Activated T-cell treated with anti-CD3 and anti-CD28 coated beads, Interleukin-2, amount 50 U/mL, for 4 hours (primary cell): Measurements from ENCODE around the gene NR2F1-AS1. TPM values are rescaled to one million over a fixed set of nuclear protein-coding genes. Genes with fewer than 3 reads are reported as not detected.

Experiments
- ATAC-seq, 2 donors: fragments of 200-7000 bp; cut with Tn5 transposase; one replicate each; pipeline ENCODE4 v1.10.0; 2021
- DNase-seq: peaks from one replicate; pipeline ENCODE4 v3.0.0-alpha.2; 2020
- H3K27me3 Mint-ChIP-seq: one replicate; pipeline ENCODE4 v1.8.0; 2021; ENCODE audit warnings: low read depth, mixed read lengths
- H3K36me3 Mint-ChIP-seq: one replicate; pipeline ENCODE4 v1.8.0; 2022; ENCODE audit warnings: mixed read lengths; ENCODE audit not compliant: insufficient read depth
- H3K4me1 Mint-ChIP-seq: one replicate; pipeline ENCODE4 v1.8.0; 2021; ENCODE audit warnings: low read depth, mixed read lengths
- H3K4me3 Mint-ChIP-seq: one replicate; pipeline ENCODE4 v1.8.0; 2021; ENCODE audit warnings: mild to moderate bottlenecking, moderate library complexity, mixed read lengths
- H3K9me3 Mint-ChIP-seq: one replicate; pipeline ENCODE4 v1.8.0; 2021; ENCODE audit warnings: mixed read lengths
- total RNA-seq, 3 donors: library from RNA; stranded (reverse); gene quantifications; one replicate each; pipeline ENCODE4 v1.2.1, GENCODE V29; 2021

The NR2F1-AS1 gene
- total RNA-seq, 3 donors from 2014 or later: not detected

DNA sequence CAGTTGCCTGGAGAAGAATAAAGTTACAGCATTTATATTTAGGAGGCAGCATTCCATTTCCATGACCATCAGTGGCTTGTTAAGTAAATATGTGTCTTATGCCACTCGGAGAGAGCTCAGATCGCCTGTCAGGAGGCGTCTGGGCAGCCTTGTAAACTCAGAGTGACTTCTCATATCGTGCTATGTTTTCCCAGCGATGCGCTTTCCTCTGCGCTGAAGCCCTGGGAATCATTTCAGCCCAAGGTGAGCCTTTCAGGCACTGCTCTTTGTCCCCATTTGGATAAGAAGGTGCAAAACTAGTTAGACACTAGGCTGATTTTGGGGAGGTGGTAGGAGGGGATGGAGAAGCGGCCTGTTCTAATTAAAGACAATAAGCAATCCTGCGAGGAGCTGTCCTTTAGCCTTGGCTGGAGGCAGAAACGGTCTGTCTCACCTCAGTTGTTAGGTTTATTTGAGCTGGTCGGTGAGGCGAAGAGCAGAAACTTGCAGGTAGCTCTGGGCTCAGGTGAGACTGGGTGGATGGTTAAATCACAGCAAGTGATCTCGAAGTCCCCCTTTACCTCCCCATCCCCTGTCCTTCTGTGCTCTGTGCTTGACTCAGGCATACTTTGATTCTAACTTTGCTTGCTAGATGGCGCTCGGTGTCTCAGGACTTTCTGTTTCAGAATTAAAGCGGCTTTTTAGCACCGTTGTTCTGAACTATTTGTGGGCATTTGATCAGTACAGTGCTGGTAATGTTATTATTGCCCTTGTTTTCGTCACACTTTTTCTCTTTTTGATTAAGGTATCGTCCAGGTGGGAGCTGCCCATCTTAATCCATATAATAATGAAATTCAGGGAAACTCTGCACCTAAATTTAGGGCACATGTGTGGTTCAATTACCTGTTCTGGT is 26.6 kb upstream of the NR2F1-AS1 start:
- Mint-ChIP-seq H3K4me3 (no peak overlapping the region), H3K36me3 (no peaks in the 10 kb centered on the region), H3K4me1 (peaks cover 15% of the 10 kb centered on the region), H3K27me3 (peaks cover 82% of the 10 kb centered on the region), H3K9me3 (peaks cover 7% of the 10 kb centered on the region)
- peak; percentile 79 to 80 for ATAC-seq
- DNase-seq: no peak

DNA sequence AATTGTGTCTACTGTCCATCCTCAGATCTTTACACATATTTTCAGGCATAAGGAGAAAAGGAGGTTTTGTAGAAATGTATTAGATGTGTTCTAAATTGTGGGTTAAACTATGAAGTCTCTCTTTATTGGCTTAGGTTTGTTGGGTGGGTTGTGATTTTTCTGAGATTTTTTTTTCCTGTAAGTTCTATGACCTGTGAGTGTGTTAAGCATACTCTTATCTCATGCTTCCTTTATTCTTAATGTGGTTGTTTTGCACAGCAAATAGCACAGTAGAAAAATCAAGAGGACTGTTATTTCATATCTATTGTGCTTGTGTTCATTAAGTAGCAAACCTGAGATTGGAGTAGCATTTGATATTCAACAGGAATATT is 25.3 kb upstream of the NR2F1-AS1 start:
- Mint-ChIP-seq H3K4me1 (peaks cover 12% of the 10 kb centered on the region), H3K9me3 (peaks cover 10% of the 10 kb centered on the region), H3K36me3 (no peaks in the 10 kb centered on the region), H3K27me3 (peaks cover 71% of the 10 kb centered on the region), H3K4me3 (no peak overlapping the region)
- ATAC-seq (no peak), DNase-seq (no peak)

DNA sequence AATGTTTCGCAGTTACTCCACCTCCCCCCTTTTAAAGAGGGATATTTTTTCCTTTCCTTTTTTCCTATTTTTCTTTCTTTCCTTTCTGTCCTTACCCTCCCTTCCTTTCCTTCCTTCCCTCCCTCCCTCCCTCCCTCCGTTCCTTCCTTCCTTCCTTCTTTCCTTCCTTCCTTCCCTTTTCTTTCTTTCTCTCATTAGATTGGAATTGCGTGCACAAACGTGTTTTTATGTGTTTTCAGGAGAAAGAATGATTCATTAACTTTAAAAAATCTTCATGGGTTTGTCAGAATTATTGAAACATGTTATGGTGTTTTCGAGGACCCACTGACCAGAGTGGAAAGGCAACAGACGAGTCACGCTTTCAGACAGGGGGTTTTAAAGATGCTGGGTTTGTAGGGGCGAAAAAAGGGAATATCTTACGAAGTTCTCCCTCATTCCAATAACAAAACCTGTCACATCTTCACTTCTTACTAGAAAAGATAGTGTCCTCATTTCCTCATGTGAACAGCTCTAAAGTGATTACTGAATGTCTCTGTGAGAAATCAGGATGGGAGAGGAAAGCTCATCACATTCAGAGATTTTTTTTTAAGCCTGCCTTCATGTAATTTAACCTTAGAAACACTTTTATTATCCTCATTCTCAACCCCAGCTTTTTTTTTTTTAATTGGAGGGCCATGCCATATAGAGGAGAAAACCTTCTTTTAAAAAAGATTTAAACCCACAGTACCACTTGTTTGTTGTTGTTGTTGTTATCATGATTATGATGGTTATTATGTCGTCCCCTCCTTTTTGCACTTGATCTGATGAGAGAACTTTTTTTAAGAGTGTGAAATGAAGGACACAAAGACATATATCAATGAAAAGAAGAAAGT is 23.9 kb upstream of the NR2F1-AS1 start:
- Mint-ChIP-seq H3K27me3 (peaks cover 58% of the 10 kb centered on the region), H3K9me3 (peaks cover 8% of the 10 kb centered on the region), H3K36me3 (no peaks in the 10 kb centered on the region), H3K4me1 (peaks cover 12% of the 10 kb centered on the region), H3K4me3 (no peak overlapping the region)
- DNase-seq: no peak
- ATAC-seq: no peak

DNA sequence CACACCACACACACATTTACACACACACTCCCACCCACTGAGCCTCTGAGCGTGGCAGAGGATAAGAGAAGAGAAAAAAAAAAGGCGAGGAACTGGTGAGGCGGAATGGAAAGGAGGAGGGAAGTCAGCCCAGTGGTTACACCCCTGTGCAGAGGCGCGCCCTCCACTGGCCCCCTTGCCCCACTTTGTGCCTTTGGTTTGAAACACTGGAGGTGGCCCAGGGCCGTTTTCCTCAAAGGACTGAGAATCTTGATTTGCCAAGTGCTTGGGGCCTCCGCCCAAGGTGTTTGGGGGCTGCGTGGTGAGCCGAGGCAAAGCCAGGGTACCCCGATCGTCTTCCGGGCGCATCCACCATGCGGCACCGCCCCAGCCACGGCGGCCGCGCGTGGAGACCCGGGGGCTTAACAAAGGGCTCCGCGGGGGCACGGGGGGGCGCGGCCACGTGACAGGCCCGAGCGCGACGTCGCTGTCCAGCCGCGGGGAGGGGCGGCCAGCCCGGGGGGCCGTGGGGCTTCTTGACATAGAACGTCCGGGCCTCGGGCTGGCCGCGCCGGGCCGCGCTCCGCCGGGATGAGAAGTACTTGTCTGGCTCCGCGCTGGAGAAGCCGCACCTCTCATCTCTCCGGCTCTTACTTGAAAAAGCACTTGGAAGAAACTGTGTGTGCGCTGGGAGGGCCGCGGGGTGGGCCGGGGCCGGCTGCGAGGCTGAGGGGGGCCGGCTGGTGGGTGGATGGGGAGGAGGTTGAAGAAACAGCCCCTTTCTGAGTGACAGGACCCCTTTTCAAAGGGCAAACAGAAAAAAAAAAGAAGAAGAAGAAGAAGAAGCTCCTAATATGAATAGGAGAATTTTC is 23.0 kb upstream of the NR2F1-AS1 start:
- DNase-seq (no peak), ATAC-seq (no peak)
- Mint-ChIP-seq H3K4me1 (peaks cover 12% of the 10 kb centered on the region), H3K9me3 (peaks cover 6% of the 10 kb centered on the region), H3K27me3 (peaks cover 49% of the 10 kb centered on the region), H3K36me3 (no peaks in the 10 kb centered on the region), H3K4me3 (no peak overlapping the region)

DNA sequence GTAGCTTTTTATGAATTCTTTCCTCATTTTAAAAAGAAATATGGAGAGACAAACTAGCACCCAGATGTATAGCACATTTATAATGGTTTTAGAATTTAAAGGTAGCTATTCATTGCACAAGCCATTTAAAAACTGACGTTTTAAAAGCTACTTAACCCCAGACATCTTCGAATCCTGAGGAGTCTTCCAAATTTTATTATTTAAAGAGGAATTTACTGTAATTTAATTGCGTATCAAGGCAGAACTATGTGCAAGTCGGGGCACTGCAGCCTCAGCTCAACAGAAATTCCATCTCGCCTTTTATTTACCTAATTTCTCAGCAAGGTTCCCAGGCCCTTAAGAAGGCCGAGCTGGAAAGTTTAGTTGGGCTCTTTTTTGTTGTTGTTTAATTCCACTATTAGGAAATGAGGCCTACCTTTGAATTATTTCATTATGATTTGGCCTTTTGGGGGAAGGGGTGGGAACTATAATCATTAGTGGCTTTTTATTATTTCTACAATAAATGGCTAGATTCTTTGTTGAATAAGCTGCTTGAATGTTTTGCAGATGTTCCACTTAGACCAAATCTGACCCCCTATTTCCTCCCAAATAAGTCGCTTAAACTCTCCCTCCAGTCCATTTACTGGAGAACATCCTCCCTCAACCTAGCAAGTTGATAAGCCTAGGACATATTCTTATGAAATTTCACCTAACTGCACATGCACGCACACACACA is 22.2 kb upstream of the NR2F1-AS1 start:
- no peaks in the 10 kb centered on the region for H3K36me3 Mint-ChIP-seq
- H3K4me1 Mint-ChIP-seq: peaks cover 12% of the 10 kb centered on the region
- DNase-seq: no peak
- H3K27me3 Mint-ChIP-seq: peaks cover 42% of the 10 kb centered on the region
- ATAC-seq: no peak
- H3K9me3 Mint-ChIP-seq: peaks cover 6% of the 10 kb centered on the region
- H3K4me3 Mint-ChIP-seq: no peak overlapping the region

DNA sequence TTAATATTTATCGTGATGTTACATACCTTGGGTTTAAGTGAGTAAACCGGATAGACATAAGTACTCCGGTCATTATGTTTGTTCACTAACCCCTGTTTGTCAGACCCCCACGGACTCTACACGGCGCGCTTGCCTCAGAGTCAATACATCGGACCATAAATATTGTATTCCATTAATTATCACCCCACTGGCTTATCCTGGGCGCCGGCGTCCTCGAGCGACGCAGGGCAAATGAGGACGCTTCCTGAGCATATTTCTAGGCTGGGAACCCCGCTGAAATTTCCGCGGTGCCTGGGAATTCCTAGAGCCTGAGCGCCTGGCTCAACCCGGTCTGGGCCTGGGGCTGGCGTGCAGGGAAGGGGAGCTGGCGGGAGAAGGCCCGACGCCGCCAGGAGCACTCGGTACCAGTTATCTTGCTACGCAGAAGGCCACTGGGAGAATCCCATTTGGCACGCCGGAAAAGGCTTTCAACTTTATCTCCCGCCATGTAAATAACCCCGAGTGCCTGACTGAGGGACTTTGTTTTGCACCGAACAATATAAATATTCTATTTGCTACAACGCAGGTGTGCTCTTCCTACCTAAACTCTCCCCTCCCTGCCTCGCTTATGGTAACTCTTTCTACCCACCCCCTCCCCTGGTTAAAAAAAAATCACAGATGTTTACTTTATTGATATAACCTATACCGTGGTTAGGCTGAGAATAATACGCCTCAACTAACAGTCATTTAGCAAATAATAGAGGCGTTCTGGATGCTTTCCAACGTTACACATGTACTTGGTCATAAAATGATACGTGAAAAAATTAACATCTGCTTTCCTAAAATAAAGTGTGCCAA is 21.4 kb upstream of the NR2F1-AS1 start:
- H3K36me3 Mint-ChIP-seq: no peaks in the 10 kb centered on the region
- H3K27me3 Mint-ChIP-seq: peaks cover 35% of the 10 kb centered on the region
- no peak for DNase-seq
- ATAC-seq: no peak
- H3K4me3 Mint-ChIP-seq: no peak overlapping the region
- peaks cover 5% of the 10 kb centered on the region for H3K4me1 Mint-ChIP-seq
- H3K9me3 Mint-ChIP-seq: peaks cover 6% of the 10 kb centered on the region

DNA sequence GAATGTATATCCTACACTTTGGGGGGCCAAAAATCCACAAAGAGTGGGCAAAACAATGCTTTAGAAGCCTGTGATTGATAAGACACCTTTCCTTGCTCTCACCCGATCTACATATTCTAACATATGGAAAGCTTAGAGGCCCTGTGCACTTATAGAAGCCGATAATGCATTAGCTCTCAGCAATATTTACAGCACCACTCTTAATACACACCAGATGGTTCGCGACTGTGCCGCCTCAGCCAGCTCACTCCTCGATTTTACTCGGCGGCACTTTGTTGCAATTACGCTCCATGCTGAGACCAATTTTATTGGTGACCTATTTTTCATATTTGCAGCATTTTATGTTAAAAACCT is 20.8 kb upstream of the NR2F1-AS1 start:
- peaks cover 4% of the 10 kb centered on the region for H3K4me1 Mint-ChIP-seq
- H3K9me3 Mint-ChIP-seq: peaks cover 6% of the 10 kb centered on the region
- ATAC-seq: no peak
- no peak for DNase-seq
- peaks cover 30% of the 10 kb centered on the region for H3K27me3 Mint-ChIP-seq
- H3K36me3 Mint-ChIP-seq: no peaks in the 10 kb centered on the region
- H3K4me3 Mint-ChIP-seq: no peak overlapping the region

DNA sequence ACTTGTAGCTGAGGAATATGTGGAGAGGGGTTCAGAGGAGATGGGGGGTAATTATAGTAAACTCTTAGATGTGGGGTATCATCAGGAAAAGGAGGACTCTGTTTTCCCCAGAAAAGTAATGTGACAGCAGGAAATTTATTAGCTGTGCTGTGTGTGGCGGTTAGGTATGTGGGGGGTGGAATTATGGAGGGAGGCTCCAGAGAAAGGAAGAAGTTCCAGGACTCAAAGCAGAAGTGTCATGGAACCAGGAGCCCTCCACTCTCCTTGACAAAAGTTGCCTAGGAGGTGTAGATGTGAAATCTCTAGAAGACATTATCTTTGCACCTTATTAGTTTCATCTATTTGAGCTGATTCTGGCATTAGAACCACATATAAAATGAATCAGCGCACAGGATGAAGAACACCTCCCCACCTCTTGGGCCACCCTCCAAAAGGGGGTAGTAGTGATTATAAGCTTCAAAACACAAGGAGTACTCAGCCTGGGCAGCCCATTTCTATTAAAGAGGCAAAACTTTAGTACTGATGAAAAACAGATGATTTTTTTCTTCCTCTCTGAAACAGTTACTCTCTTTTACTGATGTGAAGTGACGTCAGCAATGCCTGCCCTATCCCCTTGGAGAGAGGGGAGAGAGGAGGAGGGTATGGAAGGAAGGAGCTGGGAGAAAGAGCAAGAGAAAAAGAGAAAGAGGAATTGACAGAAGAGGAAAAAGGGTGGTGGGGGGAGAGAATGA is 20.2 kb upstream of the NR2F1-AS1 start:
- Mint-ChIP-seq H3K27me3 (peaks cover 31% of the 10 kb centered on the region), H3K4me1 (peaks cover 4% of the 10 kb centered on the region), H3K36me3 (no peaks in the 10 kb centered on the region), H3K4me3 (no peak overlapping the region), H3K9me3 (peaks cover 6% of the 10 kb centered on the region)
- DNase-seq (no peak), ATAC-seq (no peak)

DNA sequence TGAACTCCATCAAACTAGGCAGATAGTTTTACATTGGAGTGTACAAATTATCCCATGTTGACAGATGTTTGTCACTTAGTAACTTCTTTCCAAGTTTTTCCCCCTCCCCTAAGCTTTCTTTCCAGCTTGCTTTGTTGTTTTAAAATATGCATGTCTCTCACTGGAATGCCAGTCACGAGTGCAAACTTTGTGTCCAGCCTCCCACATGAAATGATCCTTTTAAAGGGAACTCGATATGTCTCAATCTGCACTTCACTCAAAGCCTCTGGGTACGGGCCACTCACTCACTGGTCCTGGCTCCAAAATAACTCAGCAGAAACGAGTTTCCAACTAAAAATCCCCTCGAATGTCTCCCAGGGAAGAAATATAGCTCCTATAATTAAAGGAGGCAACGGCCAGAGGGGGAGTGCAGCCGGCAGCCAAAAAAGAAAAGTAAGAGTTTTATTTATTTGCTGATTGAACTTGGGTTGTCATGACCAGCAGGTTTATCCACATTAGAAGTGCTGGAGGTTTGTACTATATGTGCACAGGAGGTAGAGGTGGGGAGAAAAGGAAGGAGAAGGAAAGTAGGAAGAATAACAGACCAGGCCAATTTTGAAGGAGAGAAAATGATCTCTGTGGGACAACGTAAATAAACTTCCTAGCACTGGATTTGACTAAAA is 19.5 kb upstream of the NR2F1-AS1 start:
- H3K4me1 Mint-ChIP-seq: peaks cover 7% of the 10 kb centered on the region
- DNase-seq (no peak), ATAC-seq (no peak)
- no peaks in the 10 kb centered on the region for H3K36me3 Mint-ChIP-seq
- H3K4me3 Mint-ChIP-seq: no peak overlapping the region
- peaks cover 6% of the 10 kb centered on the region for H3K9me3 Mint-ChIP-seq
- peaks cover 31% of the 10 kb centered on the region for H3K27me3 Mint-ChIP-seq

DNA sequence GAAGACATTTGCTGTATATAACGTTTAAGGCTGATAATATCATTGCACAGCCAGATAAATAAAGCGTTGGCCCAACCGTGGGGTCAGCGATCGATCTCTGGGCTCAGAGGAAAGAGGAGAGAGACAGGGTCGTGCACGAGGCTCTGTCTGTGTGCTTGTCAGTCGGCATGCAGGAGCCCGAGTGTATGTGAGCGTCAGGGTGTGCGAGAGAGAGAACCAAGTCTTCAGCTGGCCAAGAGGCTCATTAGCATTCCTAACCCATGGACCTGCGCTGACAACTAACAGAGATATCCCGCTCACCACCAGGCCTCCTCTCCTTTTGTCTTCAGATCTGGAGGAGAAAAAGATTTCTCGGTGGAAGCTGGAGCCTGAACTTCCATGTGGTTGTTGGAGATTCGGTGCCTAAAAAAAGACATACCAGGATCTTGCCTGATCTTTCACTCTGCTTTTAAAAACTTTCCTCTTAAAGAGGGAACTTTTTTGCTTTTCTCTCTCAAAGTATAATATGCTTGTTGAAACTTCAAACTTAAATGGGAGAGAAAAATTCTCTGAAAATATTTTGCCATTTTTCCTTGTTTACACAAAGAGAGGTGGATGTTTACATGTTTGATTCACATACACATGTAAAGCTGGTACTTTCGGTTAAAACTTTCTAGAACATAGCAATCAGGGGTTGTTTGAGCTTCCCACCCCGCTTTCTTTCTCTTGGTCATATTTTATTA is 18.5 kb upstream of the NR2F1-AS1 start:
- no peak for ATAC-seq
- no peaks in the 10 kb centered on the region for H3K36me3 Mint-ChIP-seq
- H3K4me3 Mint-ChIP-seq: no peak overlapping the region

DNA sequence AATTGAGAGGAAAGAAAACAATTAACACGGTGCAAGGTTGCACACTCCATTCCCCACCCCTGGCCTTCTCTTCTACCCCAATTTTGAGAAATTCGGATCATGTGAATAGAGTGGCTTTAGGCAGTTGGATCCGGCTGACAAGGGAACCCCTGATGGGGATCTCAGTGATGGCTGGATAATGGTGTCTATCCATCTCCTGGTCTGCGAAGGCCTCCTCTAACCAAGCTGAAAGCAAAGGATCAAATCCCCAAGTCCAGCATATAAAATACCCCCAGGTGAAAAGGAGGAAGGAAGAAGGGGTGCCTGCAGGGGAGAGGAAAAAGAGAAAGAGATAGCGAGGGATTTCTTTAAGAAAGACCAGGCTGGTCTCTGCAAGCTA is 18.0 kb upstream of the NR2F1-AS1 start:
- Mint-ChIP-seq H3K4me3 (no peak overlapping the region), H3K9me3 (peaks cover 6% of the 10 kb centered on the region), H3K27me3 (peaks cover 36% of the 10 kb centered on the region), H3K36me3 (no peaks in the 10 kb centered on the region), H3K4me1 (peaks cover 5% of the 10 kb centered on the region)
- ATAC-seq: no peak
- no peak for DNase-seq

More for the DNA sequence above, 18.5 kb upstream of the NR2F1-AS1 start:
- Mint-ChIP-seq H3K9me3 (peaks cover 6% of the 10 kb centered on the region), H3K4me1 (peaks cover 5% of the 10 kb centered on the region), H3K27me3 (peaks cover 31% of the 10 kb centered on the region)
- no peak for DNase-seq
